Frontal cortex (tissue), 4 donors: ENCODE measurements around the gene CPSF3. TPM values are rescaled to one million over a fixed set of nuclear protein-coding genes. Genes with fewer than 3 reads are reported as not detected.

Experiments used
- DNase-seq, 2 donors: peaks; one replicate each; pipeline ENCODE4 v3.0.0; 2012; ENCODE audit warnings: low spot score in 2 of 2
- FAIRE-seq: peaks from 2 replicates; lab custom pipeline; 2012; peaks lifted over from hg19 to GRCh38; lab: Jason Lieb, UNC
- total RNA-seq: library from RNA; depleted of rRNA; stranded (reverse); fragments of >200 nt; gene quantifications from one replicate; pipeline ENCODE4 v1.2.3, GENCODE V29; 2014
- donor health status: control.
- donor health status: control.
- donor health status: control.

The CPSF3 gene
- total RNA-seq, 1 donor from 2014 or later, result 39.9 TPM

DNA sequence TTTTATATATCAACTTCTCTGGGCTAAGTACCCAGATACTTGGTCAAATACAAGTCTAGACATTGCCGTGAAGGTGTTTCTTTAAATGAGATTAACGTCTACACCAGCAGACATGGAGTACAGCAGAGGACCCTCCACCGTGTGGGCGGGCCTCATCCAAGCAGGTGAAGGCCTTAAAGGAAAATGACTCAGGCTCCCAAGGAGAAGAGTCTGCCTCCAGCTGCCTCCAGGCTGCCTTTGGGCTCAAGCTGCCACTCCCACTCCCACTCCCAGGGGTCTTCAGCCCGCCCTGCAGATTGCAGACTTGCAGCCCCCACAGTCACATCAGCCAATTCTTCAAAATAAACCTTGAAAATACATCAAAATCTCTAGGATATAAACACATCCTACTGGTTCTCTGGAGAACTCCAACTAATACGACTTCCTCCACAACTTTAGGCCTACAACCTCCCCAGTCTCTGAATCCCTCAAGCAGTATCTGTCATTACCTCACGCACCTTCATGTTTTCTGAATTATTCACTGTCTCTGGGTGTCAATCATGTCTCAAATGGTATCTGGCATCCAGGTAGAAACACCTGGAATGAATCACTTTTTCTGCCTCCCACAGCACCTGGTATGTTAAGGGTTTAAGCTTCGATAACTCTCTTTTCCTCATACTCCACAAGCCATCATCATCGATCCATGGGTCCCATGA lies 7.0 kb upstream of the CPSF3 start:
- FAIRE-seq (no peak), DNase-seq (no peak)

DNA sequence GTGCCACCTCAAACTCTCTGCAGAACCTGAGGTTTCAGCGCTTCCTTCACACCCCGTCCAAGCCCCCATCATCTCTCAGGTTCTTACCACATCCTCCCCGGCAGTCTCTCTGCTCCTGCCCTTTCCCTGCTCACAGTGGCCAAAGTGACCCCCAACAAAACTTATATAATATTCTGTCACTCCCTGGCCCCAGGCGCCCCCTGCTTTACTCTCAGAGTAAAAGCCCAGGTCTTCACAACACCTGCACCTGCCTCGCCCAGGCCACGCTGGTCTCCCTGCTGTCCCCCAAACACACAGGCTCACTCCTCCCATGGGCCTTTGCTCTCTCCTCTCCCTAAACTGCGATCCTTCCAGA lies 6.5 kb upstream of the CPSF3 start:
- no peak for DNase-seq
- no peak for FAIRE-seq

DNA sequence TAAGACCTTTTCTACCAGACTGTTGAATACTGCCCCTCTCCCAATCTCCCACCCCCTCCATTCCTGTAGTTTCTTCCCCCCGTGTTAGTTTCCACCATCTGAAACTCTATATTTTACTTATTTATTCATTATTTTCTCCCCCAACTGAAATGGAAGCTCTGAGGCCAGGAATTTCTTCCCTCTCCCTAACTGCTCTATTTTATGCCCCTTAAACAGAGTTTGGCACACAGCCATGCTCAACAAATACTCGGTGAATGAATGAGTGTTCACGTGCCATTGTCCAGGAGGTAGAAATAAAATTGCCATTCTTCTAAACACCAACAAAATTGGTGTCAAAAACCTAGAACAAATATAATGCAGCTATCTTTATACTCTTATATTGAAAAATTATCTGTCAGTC lies 5.7 kb upstream of the CPSF3 start:
- no peak for DNase-seq
- FAIRE-seq, result no peak

DNA sequence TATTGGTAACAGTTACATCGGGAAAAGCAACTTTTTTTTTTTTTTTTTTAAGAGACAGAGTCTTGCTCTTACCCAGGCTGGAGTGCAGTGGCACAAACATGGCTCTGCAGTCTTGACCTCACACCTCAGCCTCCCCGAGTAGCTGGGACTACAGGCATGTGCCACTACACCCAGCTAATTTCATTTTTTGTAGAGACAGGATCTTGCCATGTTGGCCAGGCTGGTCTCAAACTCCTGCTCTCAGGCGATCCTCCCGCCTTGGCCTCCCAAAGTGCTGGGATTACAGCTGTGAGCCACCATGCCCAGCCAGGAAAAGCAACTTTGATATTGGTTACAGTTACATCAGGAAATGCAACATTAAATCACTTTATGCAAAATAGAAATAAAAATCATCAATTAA lies 4.7 kb upstream of the CPSF3 start:
- no peak for FAIRE-seq
- DNase-seq, result no peak

DNA sequence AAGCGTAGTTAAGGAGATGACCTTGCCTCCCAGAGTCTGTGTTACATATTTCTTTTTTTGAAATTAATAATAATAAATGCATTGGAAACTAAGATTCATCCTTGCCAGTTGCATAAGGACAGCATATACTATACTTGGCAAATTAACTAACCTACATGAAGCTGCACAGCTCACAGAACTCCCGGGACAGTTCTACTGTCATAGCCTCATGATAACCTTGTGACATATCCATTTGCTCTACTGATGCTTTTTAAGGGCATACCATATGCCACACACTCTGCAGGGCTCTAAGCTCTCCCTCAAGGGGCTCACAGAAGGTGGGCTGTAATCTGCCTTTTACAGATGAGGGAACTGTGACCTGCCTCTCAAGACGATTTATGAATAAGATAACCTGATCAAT lies 3.9 kb upstream of the CPSF3 start:
- FAIRE-seq (no peak), DNase-seq (no peak)

DNA sequence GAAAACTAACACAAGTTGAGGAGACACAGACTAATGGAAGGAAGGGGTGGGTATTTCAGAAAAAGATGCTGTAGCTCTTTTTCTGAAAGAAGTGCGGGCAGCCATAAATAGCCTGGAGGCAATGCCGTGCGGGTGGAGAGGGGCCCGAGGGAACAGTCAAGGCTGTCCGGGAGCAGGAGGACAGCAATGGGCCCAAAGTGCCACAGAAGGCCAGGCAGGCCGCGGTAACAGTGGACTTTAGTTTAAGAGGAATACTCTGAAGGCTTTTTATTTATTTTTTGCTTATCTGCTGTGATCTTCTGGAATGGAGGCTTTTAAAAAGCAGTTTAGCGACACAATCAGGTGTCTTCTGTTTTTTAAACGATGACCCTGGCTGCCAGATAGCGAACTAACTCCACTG lies 3.0 kb upstream of the CPSF3 start:
- DNase-seq, result no peak

DNA sequence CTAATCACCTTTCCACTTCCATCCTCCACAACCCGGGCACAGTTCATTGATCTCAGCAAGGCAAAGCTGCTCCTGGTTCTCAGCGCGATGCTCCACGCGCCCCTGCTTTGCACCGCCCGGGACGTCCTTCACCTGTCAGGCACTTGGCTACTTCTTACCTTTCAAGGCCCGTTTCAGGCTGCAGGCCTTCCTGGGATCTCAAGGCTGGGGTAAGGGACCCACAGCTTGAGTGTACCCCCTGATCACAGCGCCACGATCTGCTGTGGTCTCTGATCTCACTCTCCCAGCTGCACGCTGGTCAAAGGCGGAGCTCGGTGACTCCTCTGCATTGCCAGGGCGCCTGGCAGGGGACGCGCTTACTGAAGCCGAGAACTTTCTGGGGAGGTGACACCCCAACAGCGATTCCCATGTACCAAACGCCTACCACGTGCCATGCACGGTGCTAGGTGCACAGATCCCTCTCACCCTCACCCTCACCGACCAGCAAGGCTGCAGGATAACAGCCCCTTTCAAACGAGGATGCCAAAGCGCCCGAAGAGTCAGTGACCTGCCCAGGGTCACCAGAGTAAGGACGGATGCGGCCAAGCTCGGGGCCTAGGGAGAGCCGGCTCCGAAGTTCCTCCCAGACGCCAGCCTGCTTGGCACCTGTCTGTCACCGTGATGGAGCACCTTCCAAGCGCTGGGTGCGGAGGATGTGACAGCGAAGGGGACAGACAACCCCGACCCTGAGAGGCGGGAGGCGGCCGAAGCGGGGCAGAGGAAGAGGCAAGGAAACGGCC lies 944 bp upstream of the CPSF3 start:
- FAIRE-seq (no peak), DNase-seq (peak; percentile 58)

More for the DNA sequence above, 3.0 kb upstream of the CPSF3 start:
- FAIRE-seq, result no peak

DNA sequence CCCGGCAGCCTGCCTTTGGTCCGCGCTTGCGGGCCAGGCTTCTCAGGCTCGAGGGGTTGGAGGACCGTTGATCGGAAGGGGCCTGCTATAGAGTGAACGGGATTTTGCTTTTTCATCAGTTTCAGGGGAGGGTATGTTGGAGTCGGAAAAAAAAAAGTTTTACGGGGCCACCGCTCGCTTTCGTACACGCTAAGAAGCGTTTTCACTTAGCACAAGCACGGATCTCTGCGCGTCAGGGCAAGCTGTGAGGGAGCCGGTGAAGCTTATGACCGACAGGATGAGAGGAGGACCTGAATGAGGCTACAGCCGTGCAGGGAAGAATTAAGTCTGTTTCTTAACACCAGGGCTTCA lies 443 bp downstream of the CPSF3 start:
- peak in 1 of 2 donors; percentile 28 for DNase-seq
- no peak for FAIRE-seq

DNA sequence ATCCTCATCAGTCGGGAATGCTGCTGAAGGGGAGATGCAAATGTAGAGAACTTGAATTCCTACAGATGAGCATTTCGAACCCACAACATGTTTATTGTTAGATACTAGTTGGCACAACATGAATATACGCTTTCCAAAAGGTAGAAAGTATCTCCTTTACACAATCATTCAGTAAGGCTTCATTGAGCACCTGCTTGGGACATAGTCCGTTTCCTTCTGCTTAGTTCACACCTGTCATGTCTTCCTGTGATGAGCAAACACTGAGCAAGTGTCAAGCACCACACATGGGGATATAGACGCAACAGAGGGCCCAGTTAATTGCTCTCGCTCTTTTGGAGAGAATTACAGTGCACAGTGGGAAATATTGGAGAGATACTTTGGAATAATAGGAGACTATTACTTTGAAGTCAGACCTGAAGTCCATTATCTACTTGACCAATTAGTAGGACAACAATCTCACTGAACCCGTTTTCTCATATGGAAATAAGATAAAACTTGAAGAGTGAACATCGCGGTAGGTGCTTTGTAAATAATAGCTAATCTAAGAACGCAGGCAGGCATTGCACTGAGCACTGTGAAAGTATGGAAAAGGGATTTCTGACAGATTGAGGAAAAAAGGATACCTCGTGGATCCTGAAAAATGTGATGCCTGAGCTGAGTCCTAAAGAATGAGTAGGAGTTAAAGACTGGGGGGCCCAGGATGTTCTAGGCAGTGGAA lies 1.2 kb downstream of the CPSF3 start:
- DNase-seq (no peak), FAIRE-seq (no peak)

DNA sequence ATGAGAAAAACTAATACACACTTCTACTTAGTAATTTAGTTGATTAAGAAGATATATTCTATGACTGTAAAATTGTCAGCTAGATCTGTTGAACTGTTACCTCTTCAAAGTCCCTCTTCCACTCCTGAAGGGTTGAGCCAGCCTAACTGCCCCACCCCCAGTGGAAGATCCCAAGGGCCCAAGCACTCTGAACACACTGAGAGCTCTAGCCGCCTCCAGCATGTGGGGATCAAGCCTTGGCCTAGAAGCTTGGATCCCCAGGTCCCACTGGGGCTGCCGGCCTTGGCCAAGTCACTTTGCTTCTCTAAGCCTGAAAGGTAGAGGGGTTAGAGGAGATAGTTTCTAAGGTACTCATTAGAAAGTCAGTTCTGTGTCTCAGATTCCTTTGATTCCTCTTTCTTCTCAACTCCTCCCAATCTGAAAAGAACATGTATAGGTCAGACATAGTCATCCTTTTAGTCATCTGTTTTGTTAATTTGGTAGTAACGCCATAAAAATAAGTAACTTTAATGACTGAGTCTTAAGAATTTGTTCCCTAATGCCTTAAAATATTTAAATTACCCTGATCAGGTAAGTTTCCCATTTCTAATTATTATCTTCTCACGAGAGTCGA lies 5.6 kb downstream of the CPSF3 start:
- FAIRE-seq (no peak), DNase-seq (no peak)

DNA sequence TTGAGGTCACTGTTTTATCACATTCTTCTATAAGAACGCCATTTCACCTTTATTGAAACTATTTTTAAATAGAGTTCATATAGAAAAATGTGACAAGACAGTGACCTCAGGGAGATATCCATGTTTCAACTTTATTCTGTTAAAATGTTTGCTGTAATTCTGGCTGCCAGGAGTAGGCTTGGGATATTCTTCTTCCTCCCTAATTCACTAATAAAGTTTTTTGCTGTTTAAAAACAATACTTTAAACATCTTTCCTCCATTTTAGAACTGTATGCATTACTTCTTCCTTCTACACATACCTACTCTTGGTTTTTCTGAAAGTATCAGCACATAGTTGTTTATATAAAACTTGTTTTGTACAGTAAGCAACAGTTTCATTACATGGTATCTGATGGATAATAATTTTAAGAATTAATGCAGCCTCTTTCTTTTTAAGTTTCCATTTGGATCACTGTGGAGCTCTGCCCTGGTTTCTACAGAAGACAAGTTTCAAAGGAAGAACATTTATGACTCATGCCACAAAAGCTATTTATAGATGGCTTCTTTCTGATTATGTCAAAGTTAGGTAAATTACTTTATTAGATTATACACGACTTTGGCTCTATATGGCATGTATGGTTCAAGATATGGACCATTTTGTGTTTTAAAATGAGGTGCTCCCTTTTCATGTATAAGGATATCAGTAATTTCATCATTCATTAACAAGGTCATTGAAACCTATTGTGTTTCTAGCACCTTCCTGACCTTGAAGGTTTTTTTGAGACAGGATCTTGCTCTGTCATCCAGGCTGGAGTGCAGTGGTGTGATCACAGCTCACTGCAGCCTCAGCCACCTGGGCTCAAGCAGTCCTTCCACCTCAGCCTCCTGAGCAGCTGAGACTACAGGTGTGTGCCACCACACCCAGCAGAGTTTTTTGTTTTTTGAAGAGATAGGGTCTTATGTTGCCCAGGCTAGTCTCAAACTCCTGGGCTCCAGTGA lies 7.2 kb downstream of the CPSF3 start:
- DNase-seq (no peak), FAIRE-seq (no peak)

DNA sequence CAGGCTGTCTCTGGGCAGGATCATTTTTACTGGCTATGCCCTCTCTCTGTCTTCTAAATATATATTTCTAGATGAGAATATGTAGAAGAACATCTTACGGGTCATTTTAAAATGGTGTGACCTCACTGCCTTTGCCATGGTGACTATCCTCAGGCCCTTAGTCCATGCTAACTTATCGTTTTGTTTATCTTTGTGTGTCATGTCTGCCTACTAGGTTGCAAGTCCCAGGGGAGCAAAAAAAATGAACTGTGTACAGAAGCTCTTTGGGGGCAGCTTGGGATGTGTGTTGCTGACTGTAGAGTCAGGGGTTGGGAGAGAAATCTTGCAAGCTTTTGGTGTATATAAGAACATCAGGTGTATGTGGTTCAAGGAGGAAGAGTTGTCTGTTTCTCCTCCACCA lies 11.0 kb downstream of the CPSF3 start:
- DNase-seq (no peak), FAIRE-seq (no peak)

DNA sequence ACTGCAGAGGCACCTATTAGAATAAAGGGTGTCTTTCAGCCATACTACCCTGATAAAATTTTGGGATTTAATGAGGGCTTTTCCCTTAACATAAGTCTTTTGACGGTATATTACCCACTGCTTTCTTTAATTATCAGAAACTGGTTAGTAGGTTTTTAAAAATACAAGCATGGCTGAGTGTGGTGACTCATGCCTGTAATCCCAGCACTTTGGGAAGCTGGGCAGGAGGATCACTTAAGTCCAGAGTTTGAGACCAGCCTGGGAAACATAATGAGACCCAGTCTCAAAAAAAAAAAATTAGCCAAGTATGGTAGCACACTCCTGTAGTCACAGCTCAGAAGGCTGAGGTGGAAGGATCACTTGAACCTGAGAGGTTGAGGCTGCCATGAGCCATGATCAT lies 16.1 kb downstream of the CPSF3 start:
- no peak for DNase-seq
- no peak for FAIRE-seq

DNA sequence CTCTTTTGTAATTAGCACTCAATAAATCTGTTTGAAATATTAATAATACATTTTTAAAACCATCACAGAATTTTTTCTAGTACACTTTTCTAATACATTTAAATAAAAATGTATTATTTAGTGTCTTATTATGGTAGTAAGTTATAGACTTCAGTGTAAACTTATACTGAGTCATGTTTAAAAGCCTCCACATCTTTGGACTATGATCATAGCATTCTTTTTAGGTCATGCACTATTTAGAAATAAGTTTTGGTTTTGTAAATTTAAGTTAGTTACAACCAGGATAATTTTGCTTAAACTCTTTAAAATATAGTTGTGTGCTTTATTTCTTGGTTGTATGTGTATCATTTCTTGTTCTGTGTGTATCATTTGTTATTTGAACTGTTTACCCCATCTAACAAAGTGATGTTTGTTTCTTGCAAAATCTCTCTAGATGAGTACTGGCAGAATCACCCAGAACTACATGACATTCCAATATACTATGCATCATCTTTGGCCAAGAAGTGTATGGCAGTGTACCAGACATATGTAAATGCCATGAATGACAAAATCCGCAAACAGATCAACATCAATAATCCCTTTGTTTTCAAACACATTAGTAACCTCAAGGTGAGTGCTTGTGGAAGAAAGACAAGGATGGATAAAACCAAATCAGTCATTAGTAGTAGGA lies 16.7 kb downstream of the CPSF3 start:
- FAIRE-seq, result peak; percentile 33
- DNase-seq, result no peak

DNA sequence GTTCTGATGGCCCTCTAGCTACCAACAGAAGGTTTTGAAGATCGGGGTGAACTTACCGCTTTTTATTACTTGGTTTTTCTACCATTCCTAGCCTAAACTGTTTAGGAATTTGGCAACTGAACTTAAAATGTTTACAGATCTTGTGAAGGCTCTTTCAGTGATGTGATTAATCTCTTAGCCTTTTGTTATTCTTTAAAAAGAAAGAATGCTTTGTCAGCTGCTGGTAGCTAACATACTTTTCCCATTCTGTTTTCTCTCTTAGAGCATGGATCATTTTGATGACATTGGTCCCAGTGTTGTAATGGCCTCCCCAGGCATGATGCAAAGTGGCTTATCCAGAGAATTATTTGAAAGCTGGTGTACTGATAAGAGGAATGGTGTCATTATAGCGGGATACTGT lies 18.1 kb downstream of the CPSF3 start:
- DNase-seq, result no peak

DNA sequence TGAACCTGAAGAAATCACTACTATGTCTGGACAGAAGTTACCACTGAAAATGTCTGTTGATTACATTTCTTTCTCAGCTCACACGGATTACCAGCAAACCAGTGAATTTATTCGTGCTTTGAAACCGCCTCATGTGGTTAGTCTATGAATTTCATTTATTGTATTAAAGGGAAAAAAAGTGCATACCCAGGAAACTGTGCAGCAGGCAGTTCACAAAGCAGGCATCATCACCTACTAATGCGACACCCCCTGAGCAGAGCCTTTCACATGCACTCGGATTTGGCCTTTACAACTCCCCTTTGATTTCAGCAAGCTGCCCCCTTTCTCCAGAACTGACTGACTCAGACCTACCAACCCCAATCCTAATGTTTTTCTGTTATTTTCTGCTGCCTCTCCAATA lies 20.1 kb downstream of the CPSF3 start:
- FAIRE-seq (no peak), DNase-seq (no peak)

More for the DNA sequence above, 18.1 kb downstream of the CPSF3 start:
- FAIRE-seq, result no peak

DNA sequence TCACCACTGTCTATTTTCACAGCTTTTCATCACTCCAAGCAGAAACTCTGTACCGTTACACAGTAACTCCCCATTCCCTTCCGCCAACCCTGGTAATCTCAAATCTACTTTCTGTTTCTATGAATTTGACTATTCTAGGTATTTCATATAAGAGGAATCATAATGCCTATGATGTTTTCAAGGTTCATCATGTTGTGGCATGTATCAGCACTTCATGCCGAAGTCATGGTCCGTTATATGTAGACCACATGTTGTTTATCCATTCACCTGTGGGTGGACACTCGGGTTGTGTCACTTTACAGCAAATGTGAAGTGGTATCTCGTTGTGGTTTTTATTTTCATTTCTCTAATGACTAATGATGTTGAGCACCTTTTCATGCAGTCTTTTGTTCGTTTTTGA lies 21.6 kb downstream of the CPSF3 start:
- DNase-seq (no peak), FAIRE-seq (no peak)

DNA sequence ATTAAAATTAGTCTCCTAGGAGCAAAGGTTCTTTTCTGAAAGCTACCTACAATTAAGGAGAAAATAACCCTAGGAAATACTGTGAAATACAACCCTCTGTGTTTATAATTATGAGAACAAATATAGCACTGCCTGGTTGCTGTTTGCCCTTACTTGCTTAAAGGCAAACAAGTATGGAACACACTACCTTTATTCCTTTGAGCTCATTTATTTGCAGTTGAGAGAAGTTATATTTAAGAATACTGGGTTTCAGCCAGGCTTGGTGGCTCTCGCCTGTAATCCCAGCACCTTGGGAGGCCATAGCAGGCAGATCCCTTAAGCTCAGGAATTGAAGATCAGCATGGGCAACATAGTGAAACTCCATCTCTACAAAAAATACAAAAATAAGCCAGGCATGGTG lies 27.8 kb downstream of the CPSF3 start:
- FAIRE-seq (no peak), DNase-seq (no peak)

DNA sequence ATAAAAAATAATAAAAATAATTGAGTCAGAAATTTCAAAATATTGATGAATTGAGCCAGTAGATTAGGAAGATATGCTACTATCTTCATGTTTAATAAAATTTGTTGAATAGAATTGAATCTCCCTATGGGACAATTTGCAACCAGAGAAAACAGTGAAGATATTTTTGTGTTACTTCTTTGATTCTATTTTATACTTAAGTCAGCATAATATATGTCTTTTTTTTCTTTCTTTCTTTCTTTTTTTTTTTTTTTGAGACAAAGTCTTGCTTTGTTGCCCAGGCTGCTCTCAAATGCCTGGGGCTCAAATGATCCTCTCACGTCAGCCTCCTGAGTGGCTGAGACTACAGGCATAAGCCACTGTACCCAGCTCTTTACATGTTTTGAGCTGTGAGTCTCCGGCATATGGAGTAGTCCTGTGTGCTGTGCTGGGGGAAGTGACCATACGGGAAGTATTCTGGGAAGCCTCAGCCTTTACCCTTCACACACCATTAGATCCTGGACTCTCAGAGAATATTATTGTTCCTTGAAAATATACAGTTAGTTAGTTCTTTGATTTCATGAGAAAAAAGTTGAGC lies 37.1 kb downstream of the CPSF3 start:
- DNase-seq (no peak), FAIRE-seq (no peak)
